Astrocyte of the cerebellum (primary cell): ENCODE results near the gene CCDC85C.

Source experiments
- DNase-seq: peaks from one replicate; pipeline ENCODE4 v3.0.0-alpha.2; 2011; ENCODE audit warnings: low read depth
- H3K4me3 ChIP-seq: 2 replicates; pipeline ENCODE4 v1.5.1; 2011; ENCODE audit warnings: mild to moderate bottlenecking, low read depth, low read length, moderate library complexity
- CTCF ChIP-seq: IDR thresholded peaks from 2 replicates; pipeline ENCODE4 v1.5.1; 2012; ENCODE audit warnings: low read length, low read depth, moderate library complexity, mild to moderate bottlenecking; ENCODE audit errors: missing control alignments
- in situ Hi-C: cut with HindIII; loops from 2 replicates; pipeline ENCODE4 v1.10.0; 2017; ENCODE audit warnings: low sequenced_read_pairs

CCDC85C gene

DNA sequence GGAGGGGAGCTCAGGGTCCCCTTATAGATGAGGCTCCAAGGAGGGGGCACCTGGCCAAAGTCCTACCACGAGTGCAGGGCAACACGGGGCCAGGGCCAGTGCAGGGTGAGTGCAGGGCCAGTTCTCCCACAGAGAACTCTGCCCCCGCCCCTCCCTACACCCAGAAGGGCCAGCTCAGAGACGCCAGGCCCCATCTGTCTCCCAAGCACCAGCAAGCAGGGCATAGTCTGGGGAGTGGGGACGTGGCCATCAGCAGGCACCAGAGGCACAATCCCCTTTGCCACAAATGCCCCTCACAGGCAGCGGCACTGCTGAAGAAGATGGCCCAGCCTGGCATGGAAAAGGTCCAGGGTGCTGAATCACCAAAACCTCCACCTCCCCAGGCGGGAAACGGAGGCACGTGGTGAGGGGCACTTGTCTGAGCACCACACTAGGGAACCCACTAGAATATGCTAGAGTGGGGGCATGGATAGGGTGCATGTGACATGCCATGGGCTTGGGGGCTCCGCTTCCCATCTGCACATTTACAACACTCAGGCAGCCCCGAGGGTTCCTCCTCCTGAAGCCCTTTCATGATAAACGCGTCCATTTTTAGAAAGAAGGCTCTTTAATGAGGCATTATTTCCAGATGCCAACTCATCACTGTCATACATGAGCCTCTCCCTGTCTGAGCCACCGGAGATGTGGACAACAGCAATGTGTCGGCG, 17.8 kb downstream of the CCDC85C start:
- no peak overlapping the region for H3K4me3 ChIP-seq
- no peak for TF ChIP-seq CTCF
- no peak for DNase-seq
- in situ Hi-C loops, result no loop called here

- in situ Hi-C loops, result no loop called here
- DNase-seq, result no peak
- TF ChIP-seq CTCF, result no peak
- H3K4me3 ChIP-seq, result no peak overlapping the region
Measured at GRCh38 chr14:99584823-99585222, 19.2 kb downstream of the CCDC85C start.

GRCh38 chr14:99581938-99582337, 22.1 kb downstream of the CCDC85C start:
- in situ Hi-C loops, result no loop called here
- TF ChIP-seq CTCF, result no peak
- no peak overlapping the region for H3K4me3 ChIP-seq
- DNase-seq, result no peak

DNA sequence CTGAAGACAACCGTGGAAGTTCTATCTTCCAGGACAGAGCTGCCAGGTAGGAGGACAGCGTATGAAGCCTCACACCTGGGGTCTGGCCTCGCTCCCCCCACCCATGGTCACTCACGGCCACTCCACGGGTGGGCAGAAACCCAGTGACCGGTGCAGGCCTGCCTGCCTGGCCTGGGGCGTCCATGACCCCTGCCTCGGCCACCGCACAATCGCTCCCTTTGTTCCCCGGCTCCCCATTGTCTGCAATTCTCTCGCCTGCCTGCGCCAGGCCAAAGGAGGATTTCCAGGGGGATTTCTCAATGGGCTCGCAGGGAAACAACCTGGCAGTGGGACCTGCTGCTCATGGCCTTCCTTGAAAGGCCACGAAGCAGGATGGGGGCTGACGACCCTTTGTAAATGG, 22.6 kb downstream of the CCDC85C start:
- in situ Hi-C loops, result no loop called here
- TF ChIP-seq CTCF, result no peak
- no peak for DNase-seq
- no peak overlapping the region for H3K4me3 ChIP-seq

DNA sequence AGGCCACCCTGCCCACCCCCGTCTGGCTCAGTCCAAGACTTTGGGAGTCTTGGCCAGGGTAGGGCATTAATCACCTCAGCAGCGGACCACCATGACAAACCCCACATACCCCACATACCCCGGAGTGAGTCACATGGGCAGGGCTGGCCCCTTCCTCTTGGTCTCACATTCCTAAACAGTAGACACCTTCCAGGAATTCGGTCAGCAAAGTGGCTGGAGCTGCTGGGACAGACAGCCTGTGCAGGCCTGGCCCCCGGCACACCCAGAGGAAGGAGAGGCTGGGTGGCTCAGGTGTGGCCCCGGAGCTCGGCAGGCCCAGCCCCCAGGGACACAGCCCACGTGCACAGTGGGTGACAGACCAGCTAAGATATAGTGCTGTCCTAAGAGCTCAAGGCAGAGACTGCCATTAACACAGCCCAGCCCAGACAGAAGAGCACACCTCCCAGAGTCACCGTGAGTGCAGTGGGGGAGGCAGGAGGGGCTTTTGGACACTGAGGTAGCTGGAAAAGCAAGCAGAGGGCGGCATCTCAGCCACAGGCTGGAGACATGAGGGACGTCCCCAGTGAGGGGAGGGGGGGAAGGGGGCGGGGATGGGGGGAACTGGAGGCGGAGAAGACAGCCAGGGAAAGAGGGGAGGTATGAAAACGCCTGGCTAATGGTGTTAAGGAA, 24.0 kb downstream of the CCDC85C start:
- TF ChIP-seq CTCF, result no peak
- peak; percentile 56 for DNase-seq
- H3K4me3 ChIP-seq, result no peak overlapping the region
- in situ Hi-C loops, result no loop called here

GRCh38 chr14:99579120-99579836, 24.7 kb downstream of the CCDC85C start:
- no peak for DNase-seq
- H3K4me3 ChIP-seq, result no peak overlapping the region
- in situ Hi-C loops, result no loop called here
- no peak for TF ChIP-seq CTCF
